Sigmoid colon (tissue), 7 donors: ENCODE results near the gene MEF2B. TPM values are rescaled to one million over a fixed set of nuclear protein-coding genes. Genes with fewer than 3 reads are reported as not detected.

Experiments
- DNase-seq: peaks from one replicate; pipeline ENCODE4 v3.0.0-alpha.2; 2019
- H3K27ac ChIP-seq, 4 donors: fragments of 200-600 bp; sonication (generic); one replicate each; pipeline ENCODE4 v1.5.1; 2016 to 2019; ENCODE audit warnings: mild to moderate bottlenecking in 1 of 4
- H3K27me3 ChIP-seq, 3 donors: fragments of 200-600 bp; sonication (generic); one replicate each; pipeline ENCODE4 v1.5.1; 2019; ENCODE audit warnings: mild to moderate bottlenecking in 1 of 3
- H3K36me3 ChIP-seq, 4 donors: fragments of 200-600 bp; sonication (generic); one replicate each; pipeline ENCODE4 v1.5.1; 2016 to 2019
- H3K4me1 ChIP-seq, 4 donors: fragments of 200-600 bp; sonication (generic); one replicate each; pipeline ENCODE4 v1.5.1; 2017 to 2019
- H3K4me3 ChIP-seq, 4 donors: fragments of 200-600 bp; sonication (generic); one replicate each; pipeline ENCODE4 v1.5.1; 2017 to 2019; ENCODE audit warnings: mild to moderate bottlenecking in 2 of 4, moderate library complexity in 1 of 4
- H3K9me3 ChIP-seq, 4 donors: fragments of 200-600 bp in 3 of 4; sonication (generic) in 3 of 4; one replicate each; pipeline versions ENCODE4 v1.5.1 to v1.6.1; 2013 to 2019
- CTCF ChIP-seq, 4 experiments: fragments of 450-650 bp in 3 of 4; fragments of 200-600 bp in 1 of 4; IDR thresholded peaks; one replicate each; pipeline ENCODE4 v1.5.1; 2016 to 2019; ENCODE audit warnings: antibody characterized with exemption in 4 of 4, mild to moderate bottlenecking in 3 of 4, moderate library complexity in 2 of 4
- EP300 ChIP-seq, 4 donors: sonication (generic); formaldehyde crosslinking; IDR thresholded peaks; one replicate each; pipeline ENCODE4 v1.6.1; 2017; ENCODE audit warnings: antibody characterized with exemption in 4 of 4
- POLR2A ChIP-seq, 2 donors: fragments of 450-650 bp; IDR thresholded peaks; one replicate each; pipeline ENCODE4 v1.6.1; 2016; ENCODE audit warnings: antibody characterized with exemption in 2 of 2, mild to moderate bottlenecking in 2 of 2, moderate library complexity in 2 of 2
- POLR2AphosphoS5 ChIP-seq, 4 donors: sonication (generic); formaldehyde crosslinking; IDR thresholded peaks; one replicate each; pipeline ENCODE4 v1.6.1; 2017; ENCODE audit warnings: antibody characterized with exemption in 4 of 4
- whole genome bisulfite sequencing, 2 donors: extraction: QIAGEN DNeasy Blood & Tissue Kit; methylation state at CpG; one replicate each; pipeline ENCODE4 v1.1.7; 2013; 5-methylcytosine and 5-hydroxymethylcytosine counted together
- intact Hi-C: fragments of 100-400 bp; cut with DNase I; formaldehyde crosslinking; loops from one replicate; pipeline ENCODE4 v1.15.1; 2023
- polyA plus RNA-seq, 3 donors: library from polyadenylated mRNA; stranded (reverse); fragments of 200-250 nt; gene quantifications; one replicate each; pipeline ENCODE4 v1.2.3, GENCODE V29; 2013
- total RNA-seq, 4 donors: library from RNA; depleted of rRNA; stranded (reverse); fragments of >200 nt; gene quantifications; one replicate each; pipeline ENCODE4 v1.1.0, GENCODE V29; 2016
- donor health status: healthy with polysubstance abuse.
- donor health status: Bipolar disorder and iron deficiency.
- donor health status: healthy.

Gene MEF2B
- total and polyA plus RNA-seq, 7 donors: 2.2 TPM; not detected in 6

DNA sequence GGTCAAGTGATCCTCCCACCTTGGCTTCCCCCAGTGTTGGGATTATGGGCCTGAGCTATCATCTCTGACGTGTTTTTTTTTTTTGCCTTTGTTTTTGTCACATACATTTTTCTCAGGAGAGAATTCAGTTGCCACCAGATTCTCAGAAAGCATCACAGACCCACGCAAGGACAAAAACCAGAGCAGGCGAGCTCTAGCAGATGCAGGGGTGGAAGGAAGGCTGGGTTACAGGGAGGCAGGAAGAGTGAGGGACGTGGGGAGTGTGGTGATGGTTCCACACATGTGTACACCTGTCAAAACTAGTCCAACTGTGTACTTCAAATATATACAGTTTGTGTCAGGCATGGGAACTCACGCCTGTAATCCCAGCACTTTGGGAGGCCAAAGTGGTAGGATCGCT lies 36.1 kb downstream of the MEF2B start:
- Histone ChIP-seq H3K4me3 (no peak overlapping the region), H3K4me1 (peaks cover 0 to 22% (median 13%) of the 10 kb centered on the region in 4 donors), H3K36me3 (peaks cover 0 to 11% (median 3%) of the 10 kb centered on the region in 4 donors), H3K9me3 (peaks cover 5 to 10% (median 7%) of the 10 kb centered on the region in 4 donors), H3K27me3 (no peaks in the 10 kb centered on the region), H3K27ac (no peak overlapping the region)
- intact Hi-C loops: no loop called here
- WGBS, 2 donors: 88 to 93% methylated on average over 6 of the region's 6 CpGs
- DNase-seq: no peak
- TF ChIP-seq CTCF (IDR thresholded peaks at IDR 0.05) (no peak), EP300 (IDR thresholded peaks at IDR 0.05) (no peak), POLR2A (IDR thresholded peaks at IDR 0.05) (no peak), POLR2AphosphoS5 (IDR thresholded peaks at IDR 0.05) (no peak)

DNA sequence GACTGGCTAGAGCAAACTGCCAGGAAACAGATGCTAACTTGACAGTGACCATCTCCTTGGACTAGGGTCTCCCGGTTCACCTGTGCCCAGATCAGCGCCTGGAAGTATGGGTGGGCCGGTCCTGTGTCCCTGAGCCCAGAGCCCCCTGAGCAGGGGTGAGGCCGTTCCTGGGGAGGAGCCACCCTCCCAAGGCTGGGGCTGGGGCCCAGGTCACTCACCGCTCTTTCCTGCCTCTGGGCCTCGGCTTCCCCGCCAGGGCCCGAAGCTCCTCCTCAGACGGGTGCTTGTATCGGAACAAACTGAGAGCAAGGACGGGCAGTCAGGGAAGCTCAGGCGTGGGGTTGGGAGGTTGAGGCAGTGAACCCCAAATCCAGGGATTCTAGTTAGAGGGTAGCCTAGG lies 37.2 kb downstream of the MEF2B start:
- no peak for TF ChIP-seq CTCF (IDR thresholded peaks at IDR 0.05)
- no peak for TF ChIP-seq POLR2A (IDR thresholded peaks at IDR 0.05)
- no peak for TF ChIP-seq POLR2AphosphoS5 (IDR thresholded peaks at IDR 0.05)
- intact Hi-C loops: no loop called here
- WGBS, 2 donors: 98% methylated on average over 12 of the region's 12 CpGs
- no peak for DNase-seq
- no peak overlapping the region for H3K4me3 ChIP-seq
- peaks cover 0 to 19% (median 13%) of the 10 kb centered on the region in 4 donors for H3K4me1 ChIP-seq
- H3K27ac ChIP-seq: no peak overlapping the region
- H3K9me3 ChIP-seq: peaks cover 5 to 10% (median 7%) of the 10 kb centered on the region in 4 donors
- H3K36me3 ChIP-seq: peaks cover 0 to 15% (median 3%) of the 10 kb centered on the region in 4 donors
- no peaks in the 10 kb centered on the region for H3K27me3 ChIP-seq

GRCh38 chr19:19131989-19132388 lies 38.1 kb downstream of the MEF2B start:
- Histone ChIP-seq H3K27ac (no peak overlapping the region), H3K27me3 (no peaks in the 10 kb centered on the region)
- 97 to 98% methylated on average over 3 of the region's 3 CpGs for whole genome bisulfite sequencing, 2 donors

GRCh38 chr19:19126102-19126501 lies 44.0 kb downstream of the MEF2B start:
- 96 to 97% methylated on average over 6 of the region's 6 CpGs for WGBS, 2 donors
- no peaks in the 10 kb centered on the region for H3K27me3 ChIP-seq
- DNase-seq: no peak
- intact Hi-C loops: no loop called here
- H3K9me3 ChIP-seq: no peaks in the 10 kb centered on the region
- no peak for TF ChIP-seq POLR2A (IDR thresholded peaks at IDR 0.05)
- no peak for TF ChIP-seq EP300 (IDR thresholded peaks at IDR 0.05)
- no peak for TF ChIP-seq CTCF (IDR thresholded peaks at IDR 0.05)
- TF ChIP-seq POLR2AphosphoS5 (IDR thresholded peaks at IDR 0.05): no peak
- H3K4me1 ChIP-seq: no peaks in the 10 kb centered on the region
- H3K36me3 ChIP-seq: peaks cover 0 to 20% (median 2%) of the 10 kb centered on the region in 4 donors
- no peak overlapping the region for H3K27ac ChIP-seq
- H3K4me3 ChIP-seq: no peak overlapping the region

More at GRCh38 chr19:19131989-19132388, 38.1 kb downstream of the MEF2B start:
- H3K9me3 ChIP-seq: peaks cover 5 to 10% (median 7%) of the 10 kb centered on the region in 4 donors
- H3K36me3 ChIP-seq: peaks cover 0 to 15% (median 3%) of the 10 kb centered on the region in 4 donors
- no peak overlapping the region for H3K4me3 ChIP-seq
- TF ChIP-seq POLR2AphosphoS5 (IDR thresholded peaks at IDR 0.05) (no peak), EP300 (IDR thresholded peaks at IDR 0.05) (no peak), POLR2A (IDR thresholded peaks at IDR 0.05) (no peak), CTCF (IDR thresholded peaks at IDR 0.05) (no peak)
- DNase-seq: no peak
- H3K4me1 ChIP-seq: peaks cover 0 to 10% (median 6%) of the 10 kb centered on the region in 4 donors
- intact Hi-C loops: no loop called here

GRCh38 chr19:19123386-19123785 lies 46.7 kb downstream of the MEF2B start:
- no peaks in the 10 kb centered on the region for H3K27me3 ChIP-seq
- no peak overlapping the region for H3K4me3 ChIP-seq
- TF ChIP-seq CTCF (IDR thresholded peaks at IDR 0.05) (no peak), EP300 (IDR thresholded peaks at IDR 0.05) (no peak), POLR2AphosphoS5 (IDR thresholded peaks at IDR 0.05) (no peak), POLR2A (IDR thresholded peaks at IDR 0.05) (no peak)
- DNase-seq: no peak
- H3K27ac ChIP-seq: no peak overlapping the region
- intact Hi-C loops: no loop called here
- no peaks in the 10 kb centered on the region for H3K9me3 ChIP-seq
- peaks cover 0 to 18% (median 5%) of the 10 kb centered on the region in 4 donors for H3K4me1 ChIP-seq
- H3K36me3 ChIP-seq: peaks cover 0 to 17% (median 2%) of the 10 kb centered on the region in 4 donors
